ENCODE measurements around the gene NOD2. TPM values are rescaled to one million over a fixed set of nuclear protein-coding genes. Genes with fewer than 3 reads are reported as not detected.

NOD2 gene
- total RNA-seq, 1 donor from 2014 or later = 0.16 TPM

DNA sequence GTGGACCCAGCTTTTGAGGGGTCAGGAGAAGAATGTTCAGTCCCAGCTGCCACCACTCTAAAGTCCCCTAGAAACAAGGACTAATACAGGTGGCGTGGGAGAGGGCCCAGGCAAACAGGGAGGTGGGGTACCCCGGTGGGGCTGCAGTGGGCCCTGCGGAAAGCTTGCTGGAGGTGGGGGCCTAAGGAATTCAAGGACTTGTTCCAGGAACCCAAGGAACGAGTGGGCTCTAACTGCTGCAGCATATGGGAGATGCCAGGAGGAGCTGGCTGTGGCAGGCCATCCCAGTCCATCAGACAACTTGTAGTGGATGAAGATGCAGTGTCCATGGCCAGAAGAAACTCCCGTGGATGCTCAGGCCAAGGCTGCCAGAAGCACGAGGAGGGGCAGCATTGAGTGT, 22.9 kb upstream of the NOD2 start:
- DNase-seq = no peak

DNA sequence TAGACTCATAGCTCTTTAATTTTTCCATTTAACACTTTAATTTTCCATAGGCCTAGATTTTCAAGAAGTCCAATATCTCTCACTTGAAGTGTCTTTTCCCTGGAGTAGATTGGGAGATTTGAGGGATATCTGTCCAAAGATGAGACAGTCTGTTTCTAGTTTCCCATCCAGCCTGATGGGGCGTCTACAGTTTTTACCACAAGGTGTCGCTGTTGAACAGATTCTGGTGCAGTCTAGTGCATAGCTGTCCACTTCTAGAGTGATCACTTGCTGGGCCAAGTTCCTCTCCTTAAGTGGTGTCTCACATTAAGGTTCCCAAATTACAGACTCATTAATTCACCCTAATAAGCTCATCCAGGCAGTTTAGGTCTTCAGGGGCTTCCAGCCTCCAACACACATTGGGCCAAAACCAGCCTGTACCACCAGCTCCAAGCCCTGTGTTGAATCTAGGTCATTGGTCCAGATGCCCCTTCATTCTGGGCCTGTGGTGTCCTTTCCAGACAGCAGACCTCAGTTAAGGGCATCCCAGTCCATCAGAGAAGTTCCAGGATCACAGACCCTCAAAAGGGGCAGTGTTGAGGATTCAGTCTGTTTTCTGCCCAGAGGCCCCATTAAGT, 21.7 kb upstream of the NOD2 start:
- no peak for DNase-seq

- no peak for DNase-seq
These were observed 19.7 kb upstream of the NOD2 start for GRCh38 chr16:50673496-50674275.

- DNase-seq = no peak
These were observed 18.6 kb upstream of the NOD2 start for GRCh38 chr16:50674831-50675230.

DNA sequence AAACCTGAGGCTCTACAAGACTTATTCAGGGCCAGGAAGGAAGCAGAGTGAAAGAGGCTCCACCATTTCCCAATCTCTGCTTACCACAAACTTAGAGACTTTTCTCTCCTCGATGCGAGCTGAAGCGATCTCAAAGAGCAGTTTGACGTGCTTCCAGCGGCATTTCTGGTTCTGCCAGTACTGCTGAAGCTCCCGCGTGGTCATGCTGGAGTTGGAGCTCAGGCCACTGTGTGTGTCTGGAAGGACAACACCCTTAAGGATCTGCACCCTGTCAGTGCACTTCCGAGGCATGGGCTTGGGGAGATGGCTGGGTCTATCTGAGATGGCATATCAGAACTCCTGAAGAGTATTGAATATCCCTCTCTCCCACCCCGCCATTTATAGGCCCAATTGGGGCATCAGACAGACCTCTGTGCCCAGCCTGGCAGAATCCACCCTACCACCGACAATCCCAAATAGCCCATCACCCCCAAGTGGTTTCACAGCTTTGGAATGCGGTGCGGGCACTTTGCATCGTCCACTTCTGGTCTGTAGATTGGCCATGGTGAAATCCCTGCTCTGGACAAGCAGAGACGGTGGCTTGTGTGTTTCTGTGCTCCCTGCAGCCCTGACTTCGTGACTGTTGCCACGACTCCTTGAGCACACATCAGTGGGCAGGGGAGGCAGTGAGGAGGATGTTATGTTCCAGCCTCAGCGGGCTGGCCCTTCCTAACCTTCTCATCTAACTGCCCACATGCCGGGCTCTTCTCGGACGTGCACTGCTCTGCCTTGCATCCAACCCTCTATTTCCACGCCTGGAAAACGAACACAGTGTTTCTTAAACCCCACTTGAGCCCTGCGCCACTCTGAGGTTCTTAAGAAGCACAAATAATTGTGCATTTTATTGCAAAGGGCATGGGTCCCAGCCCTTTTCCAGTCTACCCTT, 17.5 kb upstream of the NOD2 start:
- DNase-seq = no peak

DNA sequence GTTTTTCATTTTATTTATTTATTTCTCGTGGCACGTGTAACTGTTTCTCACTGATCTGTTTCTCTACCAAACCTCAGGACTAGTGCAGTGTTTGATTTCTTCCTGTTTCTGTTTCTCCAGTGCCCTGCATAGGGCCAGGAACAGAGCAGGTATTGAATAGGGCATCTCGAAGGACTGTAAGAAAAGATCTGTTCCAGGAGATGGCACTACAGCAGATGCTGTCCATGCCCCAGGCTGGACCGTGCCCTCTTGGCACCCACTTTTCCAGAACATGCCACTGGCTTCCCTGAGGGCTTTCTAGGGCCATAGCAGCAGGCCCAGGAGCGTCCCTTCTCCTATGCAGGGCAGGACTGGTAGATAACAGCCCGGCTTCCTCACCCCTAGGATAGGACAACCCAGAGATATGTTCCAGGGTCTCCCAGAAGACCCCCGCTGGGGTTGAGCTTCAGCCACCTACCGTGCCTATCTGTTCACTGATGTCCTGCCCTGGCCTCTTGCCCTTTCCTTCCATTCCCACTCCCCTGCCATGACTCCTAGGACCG, 16.7 kb upstream of the NOD2 start:
- DNase-seq = no peak

GRCh38 chr16:50677351-50677750, 16.1 kb upstream of the NOD2 start:
- no peak for DNase-seq

DNA sequence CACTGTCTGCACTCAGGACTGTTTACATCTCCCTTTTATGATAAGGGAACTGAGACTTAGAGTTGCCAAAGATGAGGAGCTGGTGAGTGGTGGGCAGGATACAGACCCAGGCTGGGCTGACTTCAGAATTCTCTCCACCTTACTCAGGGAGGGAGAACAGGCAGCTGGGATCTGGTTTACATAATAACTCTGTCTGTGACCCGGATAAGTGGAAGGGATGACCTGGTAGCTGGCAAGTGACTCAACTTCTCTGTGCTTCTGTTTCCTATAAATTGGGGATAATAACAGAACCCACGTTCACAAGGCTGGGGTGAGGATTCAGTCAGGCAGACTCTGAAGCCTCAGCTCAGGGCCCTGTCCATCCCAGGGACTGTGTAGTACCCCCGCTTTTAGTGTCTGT, 14.9 kb upstream of the NOD2 start:
- no peak for DNase-seq

GRCh38 chr16:50679266-50679665, 14.1 kb upstream of the NOD2 start:
- DNase-seq = no peak

- DNase-seq = no peak
These were observed 13.5 kb upstream of the NOD2 start for GRCh38 chr16:50679676-50680555.

GRCh38 chr16:50680556-50680893, 12.9 kb upstream of the NOD2 start:
- no peak for DNase-seq

- DNase-seq = no peak
These were observed 12.2 kb upstream of the NOD2 start, which contains the start of gene SNX20 for GRCh38 chr16:50681021-50681885. Gene SNX20 (minus strand): TSS chr16:50681312. CDS start chr16:50677526, 3,786 bp downstream.

DNA sequence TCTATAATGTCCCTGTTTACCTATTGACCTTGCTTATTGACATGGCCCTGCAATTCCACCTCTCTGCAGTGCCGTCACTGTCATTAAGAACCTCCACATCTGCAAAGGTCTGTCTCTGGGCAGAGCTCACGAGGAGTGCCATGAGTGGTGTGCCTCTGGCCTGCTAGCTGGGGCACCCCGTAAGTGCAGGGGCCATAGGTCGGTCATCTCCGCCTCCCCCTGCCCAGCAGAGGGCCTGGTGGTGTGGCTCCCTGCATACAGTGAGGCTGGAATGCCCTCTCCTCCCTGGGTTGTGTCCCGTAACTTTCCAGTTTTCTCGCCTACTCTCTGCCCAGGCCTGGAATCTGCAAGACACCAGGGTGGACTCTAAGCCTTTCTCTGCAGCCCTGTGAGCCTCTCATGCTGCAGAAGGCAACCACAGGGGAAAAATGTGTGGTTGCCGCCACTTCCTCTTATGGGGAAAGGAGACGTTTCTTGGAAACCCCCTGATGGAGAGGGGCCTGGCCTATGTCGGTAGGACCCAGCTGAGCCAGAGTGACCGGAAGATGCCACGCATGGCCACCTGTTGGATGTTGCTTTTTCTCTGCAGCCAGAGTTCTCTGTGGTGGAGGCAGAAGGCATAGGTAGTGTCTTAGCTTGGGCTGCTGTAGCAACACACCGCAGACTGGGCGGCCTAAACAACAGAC, 9.6 kb upstream of the NOD2 start:
- no peak for DNase-seq

GRCh38 chr16:50684823-50685461, 8.5 kb upstream of the NOD2 start:
- no peak for DNase-seq

- DNase-seq = no peak
These were observed 7.8 kb upstream of the NOD2 start for GRCh38 chr16:50685462-50686063.

DNA sequence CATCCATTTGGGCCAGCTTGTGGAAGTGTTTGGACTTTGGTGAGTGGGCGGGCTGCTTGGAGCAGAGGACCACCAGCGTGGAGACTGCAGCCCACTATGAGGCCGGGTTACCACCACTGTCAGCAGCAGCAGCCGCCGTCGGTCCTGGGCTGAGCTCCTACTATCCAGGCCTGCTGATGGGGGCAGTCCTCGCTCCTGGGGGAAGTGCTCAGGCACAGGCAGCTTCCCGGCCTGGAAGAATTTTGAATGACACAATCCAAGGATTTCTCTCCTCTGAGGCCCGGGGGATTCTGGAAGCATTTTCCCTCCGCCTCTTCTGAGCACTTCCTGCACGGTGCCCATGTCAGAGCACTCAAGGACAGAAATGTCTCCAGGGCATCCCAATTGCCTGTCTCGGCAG, 5.3 kb upstream of the NOD2 start:
- DNase-seq = no peak

- no peak for DNase-seq
These were observed 4.5 kb upstream of the NOD2 start for GRCh38 chr16:50688867-50689266.

- DNase-seq = no peak
These were observed 3.2 kb upstream of the NOD2 start for GRCh38 chr16:50690177-50690576.

GRCh38 chr16:50692644-50692998, 785 bp upstream of the NOD2 start:
- no peak for DNase-seq
